HG03469 (cell line): ENCODE data around the gene BCAS2.
A peak's percentile ranks its signal among the peaks of the same experiment; 100 is the strongest.
"Not testable (repeated sequence)": the region's sequence is repeated elsewhere in the genome, so short reads cannot be mapped to it uniquely, and the experiment has no call there.

Source experiments
- ATAC-seq: cut with Tn5 transposase; IDR thresholded peaks from one replicate; pipeline ENCODE4 v1.9.1; 2021; ENCODE audit warnings: mild to moderate bottlenecking, moderate library complexity, moderate number of reproducible peaks; ENCODE audit not compliant: unreplicated experiment

BCAS2 gene

DNA sequence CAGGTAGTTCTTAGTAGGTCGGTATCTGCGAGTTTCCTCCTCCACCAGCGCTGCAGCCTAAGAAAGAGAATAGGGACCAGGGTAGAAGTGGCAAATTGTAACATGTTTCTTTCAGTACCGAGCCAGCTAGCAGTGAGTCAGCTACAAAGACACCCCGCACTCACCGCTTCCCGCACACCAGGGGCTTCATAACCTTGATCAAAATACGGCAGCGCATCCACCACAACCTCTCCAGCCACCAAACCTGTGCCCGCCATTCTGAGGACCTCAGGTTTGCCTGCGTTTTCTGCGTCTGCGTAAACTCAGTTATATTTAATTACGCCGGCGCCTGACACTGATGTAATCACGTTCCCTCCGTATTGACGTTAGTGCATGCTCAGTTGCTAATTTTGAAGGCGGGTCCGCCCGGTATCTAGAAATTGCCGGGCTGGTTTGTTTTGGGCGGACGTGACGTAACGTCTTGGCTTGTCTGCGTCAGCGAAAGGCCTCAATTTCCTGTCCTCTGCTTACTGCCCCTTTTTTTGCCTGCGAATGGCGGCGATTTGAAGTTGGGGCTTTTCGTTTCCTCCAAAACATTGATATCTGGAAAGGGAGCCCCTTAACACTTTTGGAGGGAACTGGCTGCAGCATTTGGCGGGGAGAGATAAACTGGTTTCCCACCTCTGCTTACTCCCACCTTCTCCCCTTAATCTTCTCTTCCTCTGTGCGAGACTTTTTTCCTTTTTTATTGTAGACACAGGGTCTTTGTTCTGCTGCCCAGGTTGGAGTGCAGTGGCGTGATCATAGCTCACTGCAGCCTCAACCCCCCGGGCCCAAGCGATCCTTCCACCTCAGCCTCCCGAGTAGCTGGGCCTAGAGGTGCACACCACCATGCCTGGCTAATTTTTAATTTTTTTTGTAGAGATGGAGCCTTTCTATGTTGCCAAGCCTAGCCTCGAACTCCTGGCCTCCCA, at the start of gene BCAS2:
BCAS2 (minus strand) TSS at position 281 of the 953 bp plus-strand sequence; CDS start at position 257, 24 bp downstream.
- ATAC-seq, result peak; percentile 98

DNA sequence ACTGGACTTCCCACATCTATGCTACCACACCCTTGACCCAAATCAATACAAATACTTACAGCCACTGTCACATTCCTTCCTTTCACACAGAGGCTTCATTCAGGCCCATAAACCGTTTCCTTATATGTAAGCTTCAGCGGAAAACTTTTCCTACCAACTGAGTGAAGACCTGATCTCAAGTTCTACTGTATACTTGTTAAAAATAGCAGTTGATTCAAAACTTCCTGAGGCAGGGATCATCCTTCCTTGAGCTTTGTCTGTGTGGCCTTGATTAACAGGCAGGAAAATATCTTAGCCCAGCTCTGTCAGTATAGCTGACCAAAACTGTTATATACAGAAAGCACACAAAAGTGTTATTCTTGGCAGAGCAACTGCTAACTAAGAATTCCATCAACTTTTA, 45.7 kb upstream of the BCAS2 start:
- no peak for ATAC-seq

DNA sequence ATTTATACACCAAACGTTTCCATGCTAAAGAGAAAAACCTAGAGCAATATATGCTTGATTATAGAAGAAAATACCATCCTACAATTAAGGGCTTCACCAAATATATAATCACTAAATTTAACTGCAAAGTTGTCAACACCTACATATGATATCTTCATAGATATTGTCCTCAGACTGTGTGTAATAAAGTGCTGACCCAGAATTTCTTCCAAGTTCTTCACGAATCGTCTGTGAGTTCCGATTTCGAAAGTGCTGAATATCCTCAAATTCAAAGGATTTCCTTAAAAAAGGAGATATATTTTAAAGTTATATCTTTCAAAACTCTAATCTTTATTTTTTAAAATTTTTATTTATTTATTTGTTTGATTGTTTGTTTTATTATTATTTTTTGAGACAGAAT, 41.9 kb upstream of the BCAS2 start:
- no peak for ATAC-seq

DNA sequence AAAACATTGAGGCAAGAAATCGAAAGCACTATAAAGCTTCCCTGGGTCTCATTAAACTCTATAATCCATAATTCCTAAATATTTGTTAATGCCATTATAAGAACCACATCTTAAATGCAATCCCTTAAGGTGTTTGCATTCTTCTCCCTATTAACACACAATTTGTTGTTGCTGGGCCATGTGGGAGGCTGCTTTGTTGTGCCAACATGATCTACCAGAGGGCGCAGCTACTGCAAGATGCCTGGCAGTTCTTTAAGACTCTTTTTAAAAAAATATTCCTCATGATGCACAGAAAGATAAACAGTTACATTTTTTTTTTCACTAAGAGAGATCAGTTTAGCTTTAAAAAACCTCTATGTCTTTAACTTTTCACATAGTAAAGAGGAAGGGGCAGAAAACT, 39.0 kb upstream of the BCAS2 start:
- no peak for ATAC-seq

DNA sequence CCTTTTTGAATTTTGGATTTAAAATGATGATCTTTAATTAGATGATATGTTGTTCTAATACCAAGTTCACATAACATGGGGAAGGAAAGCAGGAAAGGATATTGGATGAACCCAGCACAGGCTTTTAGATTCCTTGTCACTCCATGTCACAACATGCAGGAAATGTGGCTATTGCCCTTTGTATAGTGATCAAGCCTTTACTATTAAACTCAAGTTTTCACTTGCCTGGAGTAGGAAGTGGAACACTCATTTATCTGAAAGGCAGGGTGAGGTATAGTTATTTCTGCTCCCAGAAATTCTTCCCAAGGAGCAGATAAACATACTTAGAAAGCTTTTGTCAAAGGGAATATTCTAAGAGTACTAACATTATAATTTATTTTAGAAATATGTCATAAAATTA, 37.2 kb upstream of the BCAS2 start:
- no peak for ATAC-seq

DNA sequence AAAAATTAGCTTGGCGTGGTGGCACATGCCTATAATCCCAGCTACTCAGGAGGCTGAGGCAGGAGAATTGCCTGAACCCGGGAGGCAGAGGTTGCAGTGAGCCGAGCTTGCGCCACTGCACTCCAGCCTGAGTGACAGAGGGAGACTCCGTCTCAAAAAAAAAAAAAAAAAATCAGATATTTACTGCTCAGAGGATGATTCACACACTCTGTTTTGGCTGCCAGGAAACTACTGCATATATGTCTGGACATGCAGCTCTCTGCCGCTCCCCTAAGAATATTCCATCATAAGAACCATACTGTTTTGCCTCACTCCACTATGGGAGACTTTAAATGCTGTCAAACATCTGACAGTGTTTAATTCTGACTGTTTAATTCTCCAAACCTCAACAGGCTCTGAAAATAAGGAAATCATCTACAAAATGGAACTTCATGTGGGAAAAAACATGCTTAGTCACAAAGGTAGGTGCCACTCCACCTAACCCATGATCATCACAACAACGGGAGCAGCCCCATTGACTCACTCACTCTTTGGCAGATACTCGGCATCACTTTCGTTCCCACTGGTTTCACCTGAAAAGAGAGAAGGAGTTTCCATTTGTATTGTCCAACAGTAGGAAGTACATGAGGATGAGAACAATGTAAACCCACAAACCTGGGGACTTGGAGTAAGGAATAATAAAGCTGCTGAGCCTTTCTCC, 29.3 kb upstream of the BCAS2 start:
- no peak for ATAC-seq

DNA sequence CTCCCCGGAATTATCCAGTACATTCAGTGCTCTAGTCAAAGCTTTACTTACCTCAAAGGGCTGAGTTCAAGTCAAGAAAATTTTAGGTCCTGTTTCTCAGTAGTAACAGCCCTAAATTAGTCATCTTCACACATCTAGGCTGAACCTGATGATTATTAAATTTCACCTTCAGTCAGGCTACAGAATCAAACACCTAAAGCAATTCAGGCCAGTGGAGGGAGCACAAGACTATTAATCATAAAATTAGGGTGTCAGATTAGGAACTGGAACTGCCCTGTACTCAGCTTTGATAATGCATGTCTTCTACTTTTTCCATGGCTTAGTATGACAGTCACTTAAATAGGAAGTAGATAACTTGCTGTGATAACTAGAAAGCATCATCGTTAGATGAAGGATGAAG, 28.4 kb upstream of the BCAS2 start:
- no peak for ATAC-seq

DNA sequence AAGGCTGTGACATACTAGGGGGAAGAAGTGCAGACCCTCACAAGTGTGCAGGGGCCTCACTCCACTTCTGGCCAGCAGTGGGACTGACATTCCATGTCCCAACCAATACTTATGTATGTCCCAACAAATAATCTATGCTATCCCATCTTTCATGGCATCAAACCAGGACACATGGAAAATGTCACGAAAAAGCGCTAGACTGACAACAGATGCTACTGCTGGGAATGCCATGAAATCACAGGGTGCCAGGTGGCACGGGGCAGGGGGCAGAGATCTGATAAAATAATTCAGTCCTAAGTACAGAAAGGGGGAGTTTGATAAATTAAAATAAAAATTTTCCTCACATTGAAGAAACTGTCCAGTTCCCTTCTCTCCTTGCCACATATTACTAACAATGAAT, 27.6 kb upstream of the BCAS2 start:
- no peak for ATAC-seq

DNA sequence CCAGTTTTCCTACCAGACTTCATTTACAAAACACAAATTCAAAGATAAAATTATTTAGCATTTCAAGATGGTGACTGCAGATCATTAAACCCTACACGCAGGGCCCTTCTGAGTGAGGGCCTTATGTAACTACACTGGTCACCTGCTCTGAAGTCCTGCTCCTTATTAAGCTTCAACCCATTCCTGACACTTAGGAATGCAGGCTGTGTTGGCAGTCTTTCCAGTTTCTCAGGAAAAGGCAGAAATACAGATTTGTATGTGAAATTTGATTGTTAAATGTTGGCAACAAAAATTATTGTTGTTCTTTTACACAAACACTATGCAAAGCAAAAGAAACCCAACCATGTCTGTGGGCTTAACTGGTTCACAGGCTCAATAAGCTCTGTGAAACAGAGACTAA, 25.8 kb upstream of the BCAS2 start:
- no peak for ATAC-seq

DNA sequence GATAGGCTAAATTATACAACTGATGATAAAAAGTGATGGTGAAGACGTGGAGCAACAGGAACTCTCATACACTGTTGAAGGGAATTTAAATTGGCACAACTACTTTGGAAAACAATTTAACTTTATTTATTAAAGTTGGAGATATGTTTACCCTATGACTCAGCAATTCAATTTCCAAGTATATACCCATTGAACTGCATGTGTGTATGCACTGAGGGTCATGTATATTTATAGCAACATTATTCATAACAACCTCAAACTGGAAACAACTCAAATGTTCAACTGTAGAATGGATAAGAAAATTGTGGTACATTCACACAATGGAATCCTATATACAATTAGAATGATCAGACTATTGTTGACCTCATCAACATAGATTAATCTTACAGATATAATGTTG, 16.5 kb upstream of the BCAS2 start:
- ATAC-seq, result no peak

DNA sequence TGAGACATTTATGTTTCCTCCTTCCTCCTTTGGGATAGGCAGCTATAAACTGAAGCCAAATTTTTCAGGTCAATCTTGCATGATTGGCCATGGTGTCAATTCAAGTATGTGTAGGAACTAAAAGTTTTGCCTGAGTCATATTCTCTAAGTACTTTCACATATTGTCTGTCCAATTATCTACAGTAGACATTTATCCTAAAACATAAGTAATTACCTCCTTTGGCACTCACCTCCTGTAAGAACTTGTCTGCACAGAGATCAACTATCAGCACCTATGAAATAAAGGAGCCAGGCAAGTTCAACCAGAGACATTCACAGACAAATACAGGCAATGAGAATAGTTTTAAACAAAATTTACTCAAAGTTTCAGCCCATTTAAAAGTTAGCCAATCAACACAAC, 14.2 kb upstream of the BCAS2 start:
- no peak for ATAC-seq

DNA sequence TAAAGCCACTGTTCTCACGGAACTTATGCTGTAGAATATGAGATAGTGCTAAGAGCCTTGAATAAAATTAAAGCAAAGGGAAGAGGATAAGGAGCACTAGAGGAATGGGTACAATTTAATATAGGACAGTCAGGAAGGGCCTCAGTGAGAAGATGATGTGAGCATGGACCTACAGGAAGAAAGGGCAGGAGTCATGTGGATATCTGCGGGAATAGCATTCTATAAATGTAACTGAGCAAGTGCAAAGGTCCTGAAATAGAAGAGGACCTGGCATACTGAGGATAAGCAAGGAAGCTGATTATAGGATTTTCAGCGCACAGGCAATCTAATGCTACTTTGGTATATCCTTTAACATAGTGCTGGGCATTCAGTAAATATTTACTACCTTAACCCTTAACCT, 12.6 kb upstream of the BCAS2 start:
- no peak for ATAC-seq

DNA sequence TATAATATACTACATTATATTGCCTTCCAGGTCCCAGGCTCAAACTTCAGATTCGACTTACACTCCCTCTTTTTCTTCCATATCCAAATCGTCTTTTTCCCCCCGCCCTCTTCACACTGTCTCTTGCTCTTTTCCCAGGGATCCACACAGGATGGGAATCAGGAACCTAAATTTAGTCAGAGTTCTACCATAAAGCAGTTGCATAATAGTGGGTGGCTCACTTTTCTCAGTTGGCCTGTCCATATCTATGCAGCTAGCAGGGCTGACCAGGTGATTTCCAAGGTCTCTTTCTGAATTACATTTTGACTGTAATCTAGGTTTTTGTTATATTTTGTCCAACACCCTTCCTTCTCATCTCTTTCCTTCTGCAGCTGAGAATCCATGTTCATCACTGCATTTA, 7.7 kb upstream of the BCAS2 start:
- no peak for ATAC-seq

DNA sequence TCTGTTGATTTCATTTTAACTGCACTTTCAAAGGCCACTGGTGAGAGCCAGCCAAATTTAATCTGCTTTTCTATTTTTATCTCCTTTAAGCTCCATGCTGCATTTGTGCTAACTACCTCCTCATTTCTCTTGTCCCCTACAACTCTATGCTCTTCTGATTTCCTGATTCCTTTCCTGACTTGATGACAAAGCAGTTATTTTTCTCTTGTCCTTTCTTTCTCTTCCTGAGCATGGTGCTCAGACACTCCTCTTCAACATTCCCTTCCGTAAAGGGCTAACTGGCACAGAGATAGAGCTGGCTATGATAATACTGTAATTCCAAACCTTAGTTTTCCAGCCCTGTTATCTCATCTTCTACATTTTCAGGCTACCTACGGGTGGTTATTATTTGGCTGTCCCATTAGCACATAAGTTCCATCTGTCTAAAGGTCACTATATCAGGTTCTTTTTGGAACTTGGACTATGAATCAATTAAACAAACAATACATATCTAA, 6.8 kb upstream of the BCAS2 start:
- ATAC-seq, result no peak

DNA sequence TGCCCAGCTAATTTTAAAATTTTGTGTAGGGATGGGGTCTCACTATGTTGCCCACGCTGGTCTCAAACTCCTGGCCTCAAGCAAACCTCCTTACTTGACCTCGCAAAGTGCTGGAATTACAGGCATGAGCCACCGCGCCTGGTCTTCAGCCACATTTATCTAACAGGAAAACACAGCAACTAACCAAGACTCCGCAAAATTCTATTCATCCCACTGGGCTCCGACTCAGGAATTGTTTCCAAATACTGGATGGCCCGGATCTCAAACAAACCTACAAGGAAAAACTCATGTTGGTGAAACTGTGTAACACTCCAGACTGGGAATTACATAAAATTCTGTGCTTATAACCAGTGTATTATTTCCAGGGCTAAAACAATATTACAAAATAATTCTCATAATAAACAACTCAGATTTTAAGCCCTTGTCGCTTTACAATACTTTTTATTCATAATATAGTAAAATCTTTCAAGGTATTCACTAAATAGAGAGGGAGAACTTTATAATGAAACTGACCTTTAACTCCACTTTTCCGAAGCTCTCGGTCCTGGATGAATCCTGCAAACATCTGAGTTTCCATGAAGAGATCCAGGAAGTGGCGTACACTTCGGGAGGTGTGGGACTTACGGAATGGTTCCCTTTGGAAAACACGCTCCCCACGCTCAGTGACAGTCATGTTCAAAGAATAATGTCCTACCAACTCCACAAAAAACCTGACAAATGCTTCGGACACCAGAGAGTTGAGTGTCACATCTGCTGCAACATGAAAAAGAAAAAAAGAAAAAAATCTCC, 6.0 kb upstream of the BCAS2 start:
- no peak for ATAC-seq

DNA sequence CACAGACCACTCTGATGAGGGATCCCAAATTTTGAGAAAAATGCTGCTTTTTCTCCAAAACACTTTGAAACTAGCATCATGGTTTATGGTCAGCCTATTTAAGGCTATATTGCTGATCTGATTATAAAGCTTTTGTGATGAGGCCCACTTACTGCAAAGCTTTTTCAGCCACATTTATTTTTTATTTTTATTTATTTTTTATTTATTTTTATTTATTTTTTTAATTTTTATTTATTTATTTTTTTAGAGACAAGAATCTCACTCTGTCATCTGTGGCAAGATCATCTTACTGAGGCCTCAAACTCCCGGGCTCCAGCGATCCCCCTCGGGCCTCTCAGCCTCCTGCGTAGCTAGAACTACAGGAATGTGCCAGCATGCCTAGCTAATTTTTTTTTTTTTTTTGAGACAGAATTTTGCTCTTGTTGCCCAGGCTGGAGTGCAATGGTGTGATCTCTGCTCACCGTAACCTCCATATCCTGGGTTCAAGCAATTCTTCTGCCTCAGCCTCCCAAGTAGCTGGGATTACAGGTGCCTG, 5.2 kb upstream of the BCAS2 start:
- no peak for ATAC-seq

DNA sequence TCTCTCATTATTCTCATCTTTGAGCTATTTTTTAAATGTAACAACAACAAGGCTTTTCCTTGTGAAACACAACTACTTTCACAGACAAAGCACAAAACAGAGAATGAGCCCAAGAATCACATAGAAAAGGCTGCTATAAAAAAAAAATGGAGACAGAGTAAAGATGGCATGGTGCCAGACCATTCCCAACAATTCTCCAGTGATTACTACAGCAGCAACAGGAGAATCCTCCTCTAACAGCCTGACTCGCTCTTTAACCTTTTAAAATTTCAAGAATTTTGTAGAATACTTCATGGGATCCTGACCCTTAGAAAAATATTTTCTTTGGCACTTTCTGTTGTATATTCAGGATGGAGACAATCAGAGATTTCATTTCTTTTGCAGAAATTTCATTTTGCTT, 3.8 kb upstream of the BCAS2 start:
- ATAC-seq, result no peak

DNA sequence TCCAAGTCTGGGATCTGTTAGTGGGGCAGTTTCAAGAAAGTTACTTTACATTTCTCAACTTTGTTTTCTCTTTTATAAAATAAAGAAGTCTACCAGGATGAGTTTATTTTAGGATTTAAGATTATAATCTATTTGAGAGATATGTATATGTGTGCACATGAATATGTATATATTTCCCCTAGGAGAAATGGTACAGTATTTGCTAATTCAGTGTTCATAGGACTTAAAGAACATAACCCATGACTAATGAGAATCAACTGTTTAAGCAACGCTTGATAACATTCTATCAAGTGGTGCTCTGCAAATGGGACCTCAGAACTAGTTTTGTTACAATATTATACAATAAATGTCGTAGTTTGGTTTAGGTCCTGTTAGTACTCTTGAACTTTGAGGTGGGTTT, 7.0 kb downstream of the BCAS2 start:
- no peak for ATAC-seq

DNA sequence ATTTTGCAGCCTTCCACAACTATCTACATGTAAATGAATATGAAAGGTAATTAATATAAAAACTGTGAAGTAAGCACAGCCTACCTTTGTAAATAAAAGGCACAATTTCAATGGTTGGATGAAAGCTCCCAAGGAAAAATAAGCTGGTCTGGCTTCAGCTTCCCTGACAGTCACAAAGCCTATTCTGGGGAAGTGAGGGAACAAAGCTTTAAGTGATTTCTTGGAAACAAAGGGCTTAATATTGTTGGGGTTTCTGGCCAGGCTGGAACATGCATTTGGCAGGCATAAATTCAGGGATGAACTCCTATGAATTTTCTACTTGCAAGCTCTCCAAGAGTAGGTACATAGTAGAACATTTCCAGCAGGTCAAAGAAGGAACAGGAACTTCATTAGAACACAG, 17.3 kb downstream of the BCAS2 start:
- no peak for ATAC-seq

DNA sequence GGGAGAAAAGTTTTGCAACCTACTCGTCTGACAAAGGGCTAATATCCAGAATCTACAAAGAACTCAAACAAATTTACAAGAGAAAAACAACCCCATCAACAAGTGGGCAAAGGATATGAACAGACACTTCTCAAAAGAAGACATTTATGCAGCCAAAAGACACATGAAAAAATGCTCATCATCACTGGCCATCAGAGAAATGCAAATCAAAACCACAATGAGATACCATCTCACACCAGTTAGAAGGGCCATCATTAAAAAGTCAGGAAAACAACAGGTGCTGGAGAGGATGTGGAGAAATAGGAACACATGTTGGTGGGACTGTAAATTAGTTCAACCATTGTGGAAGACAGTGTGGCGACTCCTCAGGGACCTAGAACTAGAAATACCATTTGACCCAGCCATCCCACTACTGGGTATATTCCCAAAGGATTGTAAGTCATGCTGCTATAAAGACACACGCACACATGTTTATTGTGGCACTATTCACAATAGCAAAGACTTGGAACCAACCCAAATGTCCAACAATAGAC, 18.4 kb downstream of the BCAS2 start:
- ATAC-seq, result not testable (repeated sequence)

DNA sequence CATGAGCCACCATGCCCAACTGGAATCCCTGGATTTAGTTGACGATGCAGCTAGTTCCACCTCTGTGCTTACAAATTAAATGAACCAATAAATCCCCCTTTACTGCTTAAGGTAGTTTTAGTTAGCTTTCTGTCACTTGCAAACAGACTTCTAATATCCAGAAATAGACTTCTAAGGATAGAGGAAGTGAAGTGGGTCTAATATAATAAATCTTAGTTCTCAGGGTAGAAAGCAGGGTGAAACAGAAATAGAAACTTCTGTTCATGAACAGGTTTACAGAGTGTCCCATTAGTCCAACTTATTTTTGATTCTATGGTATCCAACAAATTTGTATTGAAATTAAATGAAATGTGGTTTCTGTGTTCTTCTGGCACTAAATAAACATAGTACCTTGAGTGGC, 20.1 kb downstream of the BCAS2 start:
- ATAC-seq, result no peak
